ENCODE results near the gene PRKAA1. TPM values are rescaled to one million over a fixed set of nuclear protein-coding genes. Genes with fewer than 3 reads are reported as not detected.
A peak's percentile ranks its signal among the peaks of the same experiment; 100 is the strongest.

PRKAA1 gene
- total and polyA plus RNA-seq, 2 of the 13 experiments (the other 11 are each of a cell fraction or from before 2014, with no cell fraction given) = 36.6 to 58.0 TPM

GRCh38 chr5:40797273-40798011 is 732 bp downstream of the PRKAA1 start (continued):
- TF ChIP-seq ZNF142 (CRISPR knock-in tag; IDR thresholded peaks at IDR 0.05) (no peak), KDM2A (CRISPR knock-in tag; IDR thresholded peaks at IDR 0.05; ENCODE audit: borderline replicate concordance, low read depth) (no peak; the same call in 1 of the 2 replicates), YEATS4 (CRISPR knock-in tag; IDR thresholded peaks at IDR 0.05; ENCODE audit: borderline replicate concordance) (no peak), HDAC1 (CRISPR knock-in tag; IDR thresholded peaks at IDR 0.05) (peak; percentile 36; the same call in 1 of the 2 replicates), AGO1 (IDR thresholded peaks at IDR 0.05; ENCODE audit: low read depth, low read length, poor library complexity, severe bottlenecking) (no peak), ZNF329 (CRISPR knock-in tag; IDR thresholded peaks at IDR 0.05; ENCODE audit: low read depth) (no peak), SNAPC2 (CRISPR knock-in tag; IDR thresholded peaks at IDR 0.05) (no peak), ZNF3 (CRISPR knock-in tag; IDR thresholded peaks at IDR 0.05) (no peak), ZSCAN30 (CRISPR knock-in tag; IDR thresholded peaks at IDR 0.05) (no peak)

All from HepG2 (cell line).